NK-92 treated with Interleukin-12 subunit alpha and Interleukin-12 subunit beta, amount 100 ng/mL, for 24 hours (cell line): ENCODE data around the gene THSD4.

Experiments used
- DNase-seq: peaks from one replicate; lab custom pipeline; 2025; lab: John Stamatoyannopoulos, UW

THSD4 gene

GRCh38 chr15:71114887-71115566, at the start of gene THSD4:
Gene THSD4, plus strand, starts transcription at chr15:71115471.
- no peak for DNase-seq

GRCh38 chr15:71066983-71067382, 48.3 kb upstream of the THSD4 start:
- no peak for DNase-seq

GRCh38 chr15:71069693-71070092, 45.6 kb upstream of the THSD4 start:
- no peak for DNase-seq

GRCh38 chr15:71071529-71071928, 43.7 kb upstream of the THSD4 start:
- DNase-seq = no peak

- no peak for DNase-seq
Measured at GRCh38 chr15:71072423-71072822, 42.8 kb upstream of the THSD4 start.

- DNase-seq = no peak
Measured at GRCh38 chr15:71078506-71079207, 36.6 kb upstream of the THSD4 start.

GRCh38 chr15:71079208-71080044, 35.8 kb upstream of the THSD4 start:
- no peak for DNase-seq

GRCh38 chr15:71080166-71080565, 35.1 kb upstream of the THSD4 start:
- DNase-seq = no peak

- no peak for DNase-seq
Measured at GRCh38 chr15:71080705-71081104, 34.6 kb upstream of the THSD4 start.

- no peak for DNase-seq
Measured at GRCh38 chr15:71082803-71083202, 32.5 kb upstream of the THSD4 start.

GRCh38 chr15:71083349-71083748, 31.9 kb upstream of the THSD4 start:
- DNase-seq = no peak

GRCh38 chr15:71084264-71084663, 31.0 kb upstream of the THSD4 start:
- DNase-seq = no peak

- no peak for DNase-seq
Measured at GRCh38 chr15:71085809-71086208, 29.5 kb upstream of the THSD4 start.

GRCh38 chr15:71088155-71088554, 27.1 kb upstream of the THSD4 start:
- no peak for DNase-seq

GRCh38 chr15:71088683-71089082, 26.6 kb upstream of the THSD4 start:
- no peak for DNase-seq

GRCh38 chr15:71089801-71090200, 25.5 kb upstream of the THSD4 start:
- DNase-seq = no peak

GRCh38 chr15:71091601-71092000, 23.7 kb upstream of the THSD4 start:
- no peak for DNase-seq

- DNase-seq = no peak
Measured at GRCh38 chr15:71092056-71092600, 23.1 kb upstream of the THSD4 start.

- no peak for DNase-seq
Measured at GRCh38 chr15:71093054-71094024, 21.9 kb upstream of the THSD4 start.

- DNase-seq = no peak
Measured at GRCh38 chr15:71094137-71094536, 21.1 kb upstream of the THSD4 start.

- no peak for DNase-seq
Measured at GRCh38 chr15:71096676-71097075, 18.6 kb upstream of the THSD4 start.
